Breast epithelium (tissue), 4 donors: Measurements from ENCODE around the gene SORBS1. TPM values are rescaled to one million over a fixed set of nuclear protein-coding genes. Genes with fewer than 3 reads are reported as not detected.

Source experiments
- DNase-seq, 2 donors: peaks; one replicate each; pipeline ENCODE4 v3.0.0-alpha.2; 2019; ENCODE audit warnings: low spot score in 2 of 2
- H3K27ac ChIP-seq, 2 donors: fragments of 200-600 bp; sonication (generic) in 1 of 2; one replicate each; pipeline ENCODE4 v1.5.1; 2016 to 2019; ENCODE audit warnings: mild to moderate bottlenecking in 1 of 2
- H3K27me3 ChIP-seq, 2 donors: fragments of 200-600 bp; sonication (generic) in 1 of 2; one replicate each; pipeline versions ENCODE4 v1.5.1 to v1.6.0; 2017 to 2019; ENCODE audit warnings: control low read depth in 1 of 2, mild to moderate bottlenecking in 1 of 2
- H3K36me3 ChIP-seq: fragments of 200-600 bp; one replicate; pipeline ENCODE4 v1.5.1; 2019
- H3K4me1 ChIP-seq, 2 donors: fragments of 200-600 bp; sonication (generic); one replicate each; pipeline ENCODE4 v1.5.1; 2016 to 2019; ENCODE audit warnings: control low read depth in 1 of 2
- H3K4me3 ChIP-seq, 3 donors: fragments of 200-600 bp; sonication (generic); 1 replicate in 2 of 3; 2 replicates in 1 of 3; pipeline ENCODE4 v1.5.1; 2016 to 2019; ENCODE audit warnings: mild to moderate bottlenecking in 3 of 3, moderate library complexity in 2 of 3
- H3K9me3 ChIP-seq, 2 donors: fragments of 200-600 bp; sonication (generic) in 1 of 2; one replicate each; pipeline ENCODE4 v1.5.1; 2016 to 2019; ENCODE audit warnings: control low read depth in 1 of 2
- CTCF ChIP-seq, 3 donors: fragments of 450-650 bp; IDR thresholded peaks; one replicate each; pipeline ENCODE4 v1.5.1; 2016 to 2017; ENCODE audit warnings: antibody characterized with exemption in 3 of 3, mild to moderate bottlenecking in 3 of 3, moderate library complexity in 3 of 3
- POLR2A ChIP-seq: fragments of 450-650 bp; IDR thresholded peaks from one replicate; pipeline ENCODE4 v1.6.1; 2016; ENCODE audit warnings: antibody characterized with exemption, mild to moderate bottlenecking, moderate library complexity
- POLR2AphosphoS5 ChIP-seq, 3 donors: sonication (generic); formaldehyde crosslinking; IDR thresholded peaks; one replicate each; pipeline ENCODE4 v1.6.1; 2017; ENCODE audit warnings: antibody characterized with exemption in 3 of 3
- intact Hi-C: fragments of 100-400 bp; cut with DNase I; formaldehyde crosslinking; loops from one replicate; pipeline ENCODE4 v1.15.1; 2023; ENCODE audit warnings: low total_unique reads
- total RNA-seq, 3 donors: library from RNA; depleted of rRNA; stranded (reverse); fragments of >200 nt; gene quantifications; one replicate each; pipeline ENCODE4 v1.1.0, GENCODE V29; 2016

Gene SORBS1
- total RNA-seq, 3 donors from 2014 or later, result 156 to 455 (median 200) TPM

- peak overlapping the region; percentile 90 to 94 for H3K27ac ChIP-seq
- no peaks in the 10 kb centered on the region for H3K27me3 ChIP-seq
- H3K4me3 ChIP-seq, result no peak overlapping the region
- TF ChIP-seq POLR2A, result no peak
- TF ChIP-seq CTCF (IDR thresholded peaks at IDR 0.05), result no peak
- no peak for TF ChIP-seq POLR2AphosphoS5 (IDR thresholded peaks at IDR 0.05)
- no peaks in the 10 kb centered on the region for H3K36me3 ChIP-seq
- no peak for DNase-seq
- intact Hi-C loops, result no loop called here
- no peaks in the 10 kb centered on the region for H3K9me3 ChIP-seq
- peaks cover 7 to 11% of the 10 kb centered on the region in 2 donors for H3K4me1 ChIP-seq
Measured at GRCh38 chr10:95405655-95406054, 155.5 kb downstream of the SORBS1 start.

DNA sequence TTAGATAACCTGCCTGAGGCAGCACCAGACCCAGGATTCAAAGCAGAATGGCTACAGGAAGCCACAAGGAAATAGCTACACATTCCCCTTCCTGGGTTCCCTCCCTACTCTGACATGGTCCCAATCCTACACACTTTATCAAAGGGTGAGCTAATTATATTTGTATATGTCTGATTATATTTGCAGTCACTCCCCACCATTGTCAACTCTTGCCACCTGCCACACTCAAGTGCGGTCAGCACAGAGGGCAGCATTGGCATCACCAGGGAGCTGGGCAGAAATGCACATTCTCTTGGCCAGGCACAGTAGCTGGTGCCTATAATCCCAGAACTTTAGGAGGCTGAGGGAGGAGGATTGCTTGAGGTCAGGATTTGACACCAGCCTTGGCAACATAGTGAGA lies 156.3 kb downstream of the SORBS1 start:
- TF ChIP-seq POLR2AphosphoS5 (IDR thresholded peaks at IDR 0.05) (no peak), CTCF (IDR thresholded peaks at IDR 0.05) (no peak), POLR2A (no peak)
- no peaks in the 10 kb centered on the region for H3K9me3 ChIP-seq
- no peak overlapping the region for H3K4me3 ChIP-seq
- DNase-seq, result no peak
- H3K36me3 ChIP-seq, result no peaks in the 10 kb centered on the region
- intact Hi-C loops, result no loop called here
- peaks cover 7 to 11% of the 10 kb centered on the region in 2 donors for H3K4me1 ChIP-seq
- H3K27me3 ChIP-seq, result no peaks in the 10 kb centered on the region
- peak overlapping the region in 1 of 2 donors; percentile 35 for H3K27ac ChIP-seq

DNA sequence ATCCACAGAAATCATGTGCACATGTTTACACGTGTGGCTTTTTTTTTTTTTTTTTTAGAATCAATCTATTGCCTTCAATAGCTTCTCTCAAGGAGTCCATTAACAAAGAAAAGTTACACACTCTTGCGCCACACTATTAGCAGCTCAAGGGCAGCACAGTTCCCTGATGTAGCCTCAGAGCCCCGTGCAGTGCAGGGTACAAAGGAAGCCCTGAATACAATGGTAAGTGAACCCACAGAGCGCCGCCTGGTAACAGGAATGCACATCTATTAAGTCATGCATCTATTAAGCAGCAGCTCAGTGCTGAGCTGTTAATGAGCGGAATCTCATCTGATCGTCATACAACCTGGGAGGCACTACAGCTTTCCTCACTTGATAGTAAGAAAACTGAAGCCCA lies 156.7 kb downstream of the SORBS1 start:
- no peak overlapping the region for H3K4me3 ChIP-seq
- TF ChIP-seq POLR2AphosphoS5 (IDR thresholded peaks at IDR 0.05), result no peak
- TF ChIP-seq CTCF (IDR thresholded peaks at IDR 0.05), result no peak
- no peak for TF ChIP-seq POLR2A
- DNase-seq, result no peak
- peaks cover 7% of the 10 kb centered on the region in 2 donors for H3K4me1 ChIP-seq
- H3K36me3 ChIP-seq, result no peaks in the 10 kb centered on the region
- intact Hi-C loops, result no loop called here
- H3K27ac ChIP-seq, result peak overlapping the region in 1 of 2 donors; percentile 35
- H3K27me3 ChIP-seq, result no peaks in the 10 kb centered on the region
- H3K9me3 ChIP-seq, result no peaks in the 10 kb centered on the region

DNA sequence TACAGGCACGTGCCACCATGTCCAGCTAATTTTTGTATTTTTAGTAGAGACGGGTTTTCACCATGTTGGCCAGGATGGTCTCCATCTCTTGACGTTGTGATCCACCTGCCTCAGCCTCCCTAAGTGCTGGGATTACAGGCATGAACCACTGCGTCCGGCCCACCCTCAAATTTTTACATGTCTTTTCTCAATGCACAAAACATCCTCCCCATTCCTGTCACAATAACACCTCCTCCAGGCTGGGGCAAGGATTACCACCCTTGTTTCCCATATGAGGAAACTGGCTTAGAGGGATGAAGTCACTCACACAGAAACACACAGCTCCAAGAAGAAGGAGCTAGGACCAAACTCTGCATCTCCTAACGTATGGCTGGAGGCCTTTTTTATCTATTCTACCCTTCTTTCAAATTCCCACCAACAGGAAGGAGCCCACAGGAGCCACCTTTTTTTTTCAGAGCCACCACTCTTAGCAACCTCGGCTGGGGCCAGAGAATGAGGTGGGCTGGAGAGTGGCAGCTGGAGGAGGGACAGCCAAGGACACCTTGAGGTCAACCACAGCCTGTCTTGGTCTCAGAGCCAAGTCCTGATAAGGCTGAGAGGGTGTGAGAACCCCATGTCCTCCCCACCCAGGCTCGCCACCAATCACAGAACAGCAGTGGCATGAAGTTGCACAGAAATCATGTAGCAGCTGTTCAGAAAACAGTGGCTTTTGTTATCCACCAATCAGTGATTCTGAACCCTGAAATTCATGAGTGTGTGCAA lies 157.3 kb downstream of the SORBS1 start:
- H3K36me3 ChIP-seq, result no peaks in the 10 kb centered on the region
- peaks cover 7% of the 10 kb centered on the region in 2 donors for H3K4me1 ChIP-seq
- H3K27me3 ChIP-seq, result no peaks in the 10 kb centered on the region
- no peak overlapping the region for H3K4me3 ChIP-seq
- no peak for DNase-seq
- TF ChIP-seq CTCF (IDR thresholded peaks at IDR 0.05) (no peak), POLR2A (no peak), POLR2AphosphoS5 (IDR thresholded peaks at IDR 0.05) (no peak)
- intact Hi-C loops, result no loop called here
- H3K9me3 ChIP-seq, result no peaks in the 10 kb centered on the region
- H3K27ac ChIP-seq, result no peak overlapping the region

GRCh38 chr10:95401704-95402469 lies 159.3 kb downstream of the SORBS1 start:
- TF ChIP-seq CTCF (IDR thresholded peaks at IDR 0.05) (no peak), POLR2AphosphoS5 (IDR thresholded peaks at IDR 0.05) (no peak), POLR2A (no peak)
- no peak overlapping the region for H3K27ac ChIP-seq
- peaks cover 7% of the 10 kb centered on the region for H3K36me3 ChIP-seq

More at GRCh38 chr10:95401704-95402469, 159.3 kb downstream of the SORBS1 start:
- intact Hi-C loops, result no loop called here
- no peak for DNase-seq
- no peak overlapping the region for H3K4me3 ChIP-seq
- H3K4me1 ChIP-seq, result no peaks in the 10 kb centered on the region
- no peaks in the 10 kb centered on the region for H3K9me3 ChIP-seq
- no peaks in the 10 kb centered on the region for H3K27me3 ChIP-seq
